K562 (cell line): ENCODE measurements around the gene P2RY8. TPM values are rescaled to one million over a fixed set of nuclear protein-coding genes. Genes with fewer than 3 reads are reported as not detected.
A peak's percentile ranks its signal among the peaks of the same experiment; 100 is the strongest.

ENCODE experiments used
- ATAC-seq: fragments of 200-7000 bp; cut with Tn5 transposase; 3 replicates; pipeline ENCODE4 v1.9.1; 2020; ENCODE audit warnings: moderate library complexity
- BruUV-seq: library from RNA; stranded (reverse); fragments of 400-500 nt; replicated peaks from 2 replicates; lab custom pipeline; 2021; lab: Mats Ljungman, UMichigan
- CTCF ChIA-PET: fragments of 300-600 bp; formaldehyde crosslinking; extraction: SDS; loops from one replicate; lab custom pipeline; 2021; ENCODE audit warnings: low intra/inter-chr PET ratio; lab: Yijun Ruan, JAX
- POLR2A ChIA-PET: fragments of 300-600, 350-650 bp; sonication (Branson Sonifier 250); formaldehyde crosslinking; extraction: SDS; loops from one replicate; lab custom pipeline; 2021; ENCODE audit warnings: antibody characterized with exemption, inconsistent platforms; lab: Yijun Ruan, JAX
- DNase-seq, 4 experiments: peaks; one replicate each; pipeline versions ENCODE4 v3.0.0 to v3.0.0-alpha.2; 2011 to 2018; ENCODE audit warnings: low spot score in 3 of 4, mixed read lengths in 3 of 4; ENCODE audit errors: extremely low read depth in 1 of 4
- FAIRE-seq: peaks from 2 replicates; lab custom pipeline; 2011; peaks lifted over from hg19 to GRCh38; lab: Jason Lieb, UNC
- H2AFZ ChIP-seq: 2 replicates; pipeline ENCODE4 v1.6.0; 2011; ENCODE audit warnings: low read depth, low read length, control low read depth, inconsistent platforms
- H3K27ac ChIP-seq: fragments of 200-600 bp; 3 replicates; pipeline ENCODE4 v1.8.0; 2011; ENCODE audit warnings: low read depth, mild to moderate bottlenecking, control low read depth, inconsistent platforms, low read length, moderate library complexity, mixed read lengths; ENCODE audit errors: extremely low read depth
- H3K27me3 ChIP-seq, 2 experiments: fragments of 300-600 bp in 1 of 2; 2 replicates in 1 of 2; 3 replicates in 1 of 2; pipeline versions ENCODE4 v1.6.0 to v1.8.0; 2011; ENCODE audit warnings: inconsistent platforms in 2 of 2, low read length in 2 of 2, mild to moderate bottlenecking in 1 of 2, mixed read lengths in 1 of 2, moderate library complexity in 1 of 2; ENCODE audit not compliant: control insufficient read depth in 2 of 2, insufficient read depth in 2 of 2
- H3K36me3 ChIP-seq: fragments of 300-600 bp; 3 replicates; pipeline ENCODE4 v1.8.0; 2011; ENCODE audit warnings: mild to moderate bottlenecking, low read length, inconsistent platforms; ENCODE audit not compliant: control insufficient read depth, insufficient read depth
- H3K4me1 ChIP-seq, 2 experiments: fragments of 200-600 bp in 1 of 2; replicated peaks in 1 of 2; 2 replicates in 1 of 2; 3 replicates in 1 of 2; pipeline versions ENCODE4 v1.5.1 to v1.8.0; 2011; ENCODE audit warnings: inconsistent platforms in 2 of 2, low read length in 2 of 2, mild to moderate bottlenecking in 1 of 2, mixed read lengths in 1 of 2, moderate library complexity in 1 of 2; ENCODE audit not compliant: control insufficient read depth in 2 of 2, insufficient read depth in 2 of 2
- H3K4me2 ChIP-seq: 2 replicates; pipeline ENCODE4 v1.6.1; 2011; ENCODE audit warnings: low read length, control low read depth, inconsistent platforms, mixed read lengths; ENCODE audit not compliant: insufficient read depth
- H3K4me3 ChIP-seq: fragments of 200-600 bp; sonication (generic), shearing (Covaris generic); 2 replicates; pipeline ENCODE4 v1.5.1; 2016; ENCODE audit warnings: control low read depth, inconsistent platforms
- H3K79me2 ChIP-seq: fragments of 200-600 bp; 3 replicates; pipeline ENCODE4 v1.8.0; 2011; ENCODE audit warnings: low read length, inconsistent platforms; ENCODE audit not compliant: control insufficient read depth, insufficient read depth
- H3K9ac ChIP-seq, 2 experiments: 2 replicates each; pipeline versions ENCODE4 v1.6.0 to v1.6.1; 2011; ENCODE audit warnings: low read depth in 2 of 2, low read length in 2 of 2, control low read depth in 1 of 2, inconsistent platforms in 1 of 2, mild to moderate bottlenecking in 1 of 2, mixed read lengths in 1 of 2; ENCODE audit not compliant: insufficient read depth in 1 of 2
- H3K9me1 ChIP-seq: one replicate; pipeline ENCODE4 v1.6.0; 2011; ENCODE audit warnings: inconsistent platforms, mild to moderate bottlenecking, low read length, moderate library complexity; ENCODE audit not compliant: control insufficient read depth, insufficient read depth
- H3K9me3 ChIP-seq: replicated peaks from 2 replicates; pipeline ENCODE4 v1.5.1; 2011; ENCODE audit warnings: low read depth, low read length, inconsistent platforms; ENCODE audit not compliant: control insufficient read depth, insufficient read depth
- H4K20me1 ChIP-seq: replicated peaks from 2 replicates; pipeline ENCODE4 v1.6.1; 2011; ENCODE audit warnings: low read length, inconsistent platforms, mixed read lengths; ENCODE audit not compliant: control insufficient read depth, insufficient read depth
- BRD4 ChIP-seq: fragments of 200-600 bp; sonication (generic); IDR thresholded peaks from 2 replicates; pipeline ENCODE4 v1.6.1; 2017; ENCODE audit warnings: inconsistent platforms
- EHMT2 ChIP-seq: fragments of 450-650 bp; IDR thresholded peaks from 2 replicates; pipeline ENCODE4 v1.6.1; 2018; ENCODE audit warnings: antibody characterized with exemption
- PTRF ChIP-seq: fragments of 450-650 bp; IDR thresholded peaks from 2 replicates; pipeline ENCODE4 v1.6.1; 2016; ENCODE audit warnings: mild to moderate bottlenecking, missing genetic modification characterization, missing compliant biosample characterization
- PYGO2 ChIP-seq: fragments of 450-650 bp; IDR thresholded peaks from 2 replicates; pipeline ENCODE4 v1.6.1; 2016; ENCODE audit warnings: mild to moderate bottlenecking, missing genetic modification characterization, moderate library complexity, missing compliant biosample characterization
- RREB1 ChIP-seq: fragments of 250-450 bp; sonication (Bioruptor Pico); IDR thresholded peaks from 2 replicates; pipeline ENCODE4 v1.4.0; 2020
- ZBED1 ChIP-seq: IDR thresholded peaks from 2 replicates; pipeline ENCODE4 v1.6.1; 2014
- ZBTB17 ChIP-seq: fragments of 450-650 bp; formaldehyde crosslinking; IDR thresholded peaks from 2 replicates; pipeline ENCODE4 v1.4.0; 2020; ENCODE audit warnings: mild to moderate bottlenecking
- ZKSCAN8 ChIP-seq: fragments of 200-800 bp; sonication (Bioruptor generic); IDR thresholded peaks from 2 replicates; pipeline ENCODE4 v1.6.1; 2016; ENCODE audit warnings: missing genetic modification characterization, missing compliant biosample characterization
- ZNF143 ChIP-seq: sonication (generic); formaldehyde crosslinking; IDR thresholded peaks from 2 replicates; pipeline ENCODE4 v1.9.0; 2022; ENCODE audit warnings: mild to moderate bottlenecking, missing genetic modification reagents
- ZNF146 ChIP-seq: IDR thresholded peaks from one replicate; pipeline ENCODE4 v1.6.1; 2018; ENCODE audit warnings: missing compliant biosample characterization; ENCODE audit not compliant: unreplicated experiment
- ZNF24 ChIP-seq: fragments of 450-650 bp; IDR thresholded peaks from 2 replicates; pipeline ENCODE4 v1.6.1; 2016
- ZNF354B ChIP-seq: fragments of 250-450 bp; sonication (Bioruptor Pico); IDR thresholded peaks from 2 replicates; pipeline ENCODE4 v1.4.0; 2020
- ZNF785 ChIP-seq: fragments of 250-450 bp; sonication (Bioruptor Pico); IDR thresholded peaks from 2 replicates; pipeline ENCODE4 v1.4.0; 2020; ENCODE audit warnings: mild to moderate bottlenecking
- WGBS: fragments of 100-300 bp; shearing (Covaris generic); methylation state at CpG from one replicate; pipeline ENCODE4 v1.1.6; 2016; ENCODE audit warnings: low coverage, mixed read lengths; ENCODE audit not compliant: insufficient coverage; ENCODE audit errors: missing lambda C conversion rate; 5-methylcytosine and 5-hydroxymethylcytosine counted together
- in situ Hi-C: fragments of 300-500 bp; cut with MboI; formaldehyde crosslinking; loops from 4 replicates; pipeline ENCODE4 v1.15.0; 2018; ENCODE audit warnings: inconsistent platforms, mixed read lengths
- intact Hi-C: fragments of 100-400 bp; cut with micrococcal nuclease; formaldehyde crosslinking; loops from 2 replicates; pipeline ENCODE4 v1.14.2; 2022
- polyA plus RNA-seq, 8 experiments: library from polyadenylated mRNA; depleted of rRNA in 4 of 8; stranded (reverse) in 5 of 8; unstranded in 3 of 8; fragments of >200 nt; fragmentation: Nextera tagmentation in 2 of 8; fragmentation: Illumina TruSeq in 1 of 8; extraction: Ambion mirVana in 2 of 8; extraction: Trizol in 1 of 8; gene quantifications; 2 replicates each; pipeline versions ENCODE4 v1.2.1 to v1.2.3, GENCODE V29; 2011 to 2014; ENCODE audit warnings: inconsistent platforms in 1 of 8, missing spikeins in 1 of 8
- total RNA-seq, 7 experiments: library from RNA; depleted of rRNA in 6 of 7; stranded (reverse); fragments of >200 nt in 6 of 7; fragmentation: Illumina TruSeq in 2 of 7; extraction: Trizol in 2 of 7; gene quantifications; 2 replicates each; pipeline versions ENCODE4 v1.2.1 to v1.2.3, GENCODE V29; 2011 to 2021; ENCODE audit warnings: low replicate concordance in 1 of 7

The P2RY8 gene
- total and polyA plus RNA-seq, 9 of the 15 experiments (the other 6 are each of a cell fraction or from before 2014, with no cell fraction given): 0.04 to 0.69 (median 0.08) TPM; not detected in 3

GRCh38 chrX:1506916-1507315 is 30.1 kb downstream of the P2RY8 start (continued):
- TF ChIP-seq RREB1 (CRISPR knock-in tag) (no peak), ZNF146 (CRISPR knock-in tag) (no peak), ZBTB17 (CRISPR knock-in tag) (no peak), ZNF24 (no peak), PYGO2 (no peak)

GRCh38 chrX:1502853-1503252 is 34.1 kb downstream of the P2RY8 start:
- BruUV-seq: no TSS peak
- H3K27ac ChIP-seq: peak overlapping the region; percentile 43; the same call in 1 of the 3 replicates
- H3K9me1 ChIP-seq: no peaks in the 10 kb centered on the region
- 73% methylated on average over 8 of the region's 8 CpGs for WGBS
- FAIRE-seq (no peak), DNase-seq (no peak), ATAC-seq (no peak)
- no peaks in the 10 kb centered on the region for H3K36me3 ChIP-seq
- no peaks in the 10 kb centered on the region for H3K27me3 ChIP-seq
- H2AFZ ChIP-seq: 0 out of 2 replicates have a peak overlapping the region, but pooled peaks have one; percentile 57
- intact Hi-C loops (no loop called here), in situ Hi-C loops (no loop called here)
- ChIA-PET POLR2A (no interaction called here), CTCF (no interaction called here)
- H3K79me2 ChIP-seq: no peaks in the 10 kb centered on the region
- peaks cover 6 to 26% of the 10 kb centered on the region in 2 experiments for H3K4me1 ChIP-seq
- no peak overlapping the region for H3K4me3 ChIP-seq
- no peaks in the 10 kb centered on the region for H4K20me1 ChIP-seq
- TF ChIP-seq BRD4: no peak; the same call in 1 of the 2 replicates
- TF ChIP-seq ZKSCAN8 (CRISPR knock-in tag): no peak
- TF ChIP-seq ZNF354B (CRISPR knock-in tag): no peak
- no peak for TF ChIP-seq EHMT2
- TF ChIP-seq ZNF143: no peak
- TF ChIP-seq PTRF (tag): no peak
- TF ChIP-seq ZBED1: no peak
- no peak for TF ChIP-seq ZNF785 (CRISPR knock-in tag)
- H3K9ac ChIP-seq: no peak overlapping the region
- H3K4me2 ChIP-seq: no peak overlapping the region
- H3K9me3 ChIP-seq: no peaks in the 10 kb centered on the region
